OCI-LY3 (cell line): ENCODE data around the gene KYNU.
"Not testable (repeated sequence)": the region's sequence is repeated elsewhere in the genome, so short reads cannot be mapped to it uniquely, and the experiment has no call there.

ENCODE experiments used
- H2AFZ ChIP-seq: fragments of 200-600, 300-600 bp; shearing (Covaris generic); 2 replicates; pipeline ENCODE4 v1.6.0; 2014; ENCODE audit warnings: antibody characterized with exemption, low read depth, low read length
- H3K27ac ChIP-seq: fragments of 200-600, 300-600 bp; sonication (generic); 2 replicates; pipeline ENCODE4 v1.5.1; 2014; ENCODE audit warnings: mild to moderate bottlenecking, low read length, moderate library complexity, mixed read lengths
- H3K27me3 ChIP-seq: fragments of 200-600, 300-600 bp; sonication (generic); 2 replicates; pipeline ENCODE4 v1.6.1; 2014; ENCODE audit warnings: low read depth, low read length, mixed read lengths
- H3K36me3 ChIP-seq: fragments of 200-600, 300-600 bp; sonication (generic); replicated peaks from 2 replicates; pipeline ENCODE3; 2014; ENCODE audit warnings: low read depth, low read length, mixed read lengths
- H3K4me1 ChIP-seq: fragments of 300-600, 200-600 bp; sonication (generic); 2 replicates; pipeline ENCODE4 v1.6.1; 2014; ENCODE audit warnings: low read length, mixed read lengths
- H3K4me2 ChIP-seq: fragments of 200-600, 300-600 bp; sonication (generic); 2 replicates; pipeline ENCODE4 v1.6.1; 2014; ENCODE audit warnings: low read length, mixed read lengths
- H3K4me3 ChIP-seq: fragments of 300-600, 200-600 bp; sonication (generic); 2 replicates; pipeline ENCODE4 v1.5.1; 2014; ENCODE audit warnings: antibody characterized with exemption, mild to moderate bottlenecking, low read length, moderate library complexity
- H3K79me2 ChIP-seq: fragments of 300-600, 200-600 bp; shearing (Covaris generic); 2 replicates; pipeline ENCODE4 v1.6.1; 2014; ENCODE audit warnings: mild to moderate bottlenecking, low read length, mixed read lengths
- H3K9ac ChIP-seq: fragments of 300-600, 200-600 bp; shearing (Covaris generic); 2 replicates; pipeline ENCODE4 v1.6.0; 2014; ENCODE audit warnings: mild to moderate bottlenecking, low read length, moderate library complexity
- H3K9me3 ChIP-seq: fragments of 200-600, 300-600 bp; shearing (Covaris generic); 2 replicates; pipeline ENCODE4 v1.6.1; 2014; ENCODE audit warnings: low read length, mixed read lengths; ENCODE audit not compliant: insufficient read depth
- H4K20me1 ChIP-seq: fragments of 200-600, 300-600 bp; sonication (generic); 2 replicates; pipeline ENCODE4 v1.6.1; 2016; ENCODE audit warnings: low read length, mixed read lengths; ENCODE audit not compliant: insufficient read depth
- EZH2phosphoT487 ChIP-seq: fragments of 200-600 bp; shearing (Covaris generic); IDR thresholded peaks from 2 replicates; pipeline ENCODE4 v1.6.1; 2018; ENCODE audit warnings: antibody characterized with exemption, mixed run types, low read depth
- TF ChIP-seq, protein P1 (sequence below): fragments of 200-600, 300-600 bp; sonication (generic); IDR thresholded peaks from 2 replicates; pipeline ENCODE4 v1.5.1; 2014; ENCODE audit warnings: antibody characterized with exemption, low read length, low read depth

The KYNU gene

DNA sequence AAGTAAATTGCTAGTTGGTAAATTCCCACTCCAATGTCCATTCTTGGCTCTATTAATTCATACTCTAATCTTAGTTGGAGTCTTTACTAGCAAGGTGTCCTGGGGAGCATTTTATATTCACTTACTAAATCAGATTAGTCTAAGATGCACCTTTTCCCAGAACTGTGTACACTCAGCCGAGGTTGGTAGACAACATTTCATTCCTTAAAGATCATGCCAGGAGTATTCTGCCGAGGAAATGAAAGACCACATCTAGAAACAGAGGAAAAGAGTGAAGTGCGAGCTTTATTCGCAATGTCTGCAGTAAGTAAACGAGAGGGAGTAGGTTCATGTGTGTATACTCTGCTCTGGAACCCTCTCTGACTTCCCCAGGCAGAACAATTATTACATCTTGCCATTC is 14.6 kb upstream of the KYNU start:
- no peak overlapping the region for H3K27ac ChIP-seq
- no peaks in the 10 kb centered on the region for H3K79me2 ChIP-seq
- TF ChIP-seq EZH2phosphoT487: no peak
- TF ChIP-seq, protein P1, sequence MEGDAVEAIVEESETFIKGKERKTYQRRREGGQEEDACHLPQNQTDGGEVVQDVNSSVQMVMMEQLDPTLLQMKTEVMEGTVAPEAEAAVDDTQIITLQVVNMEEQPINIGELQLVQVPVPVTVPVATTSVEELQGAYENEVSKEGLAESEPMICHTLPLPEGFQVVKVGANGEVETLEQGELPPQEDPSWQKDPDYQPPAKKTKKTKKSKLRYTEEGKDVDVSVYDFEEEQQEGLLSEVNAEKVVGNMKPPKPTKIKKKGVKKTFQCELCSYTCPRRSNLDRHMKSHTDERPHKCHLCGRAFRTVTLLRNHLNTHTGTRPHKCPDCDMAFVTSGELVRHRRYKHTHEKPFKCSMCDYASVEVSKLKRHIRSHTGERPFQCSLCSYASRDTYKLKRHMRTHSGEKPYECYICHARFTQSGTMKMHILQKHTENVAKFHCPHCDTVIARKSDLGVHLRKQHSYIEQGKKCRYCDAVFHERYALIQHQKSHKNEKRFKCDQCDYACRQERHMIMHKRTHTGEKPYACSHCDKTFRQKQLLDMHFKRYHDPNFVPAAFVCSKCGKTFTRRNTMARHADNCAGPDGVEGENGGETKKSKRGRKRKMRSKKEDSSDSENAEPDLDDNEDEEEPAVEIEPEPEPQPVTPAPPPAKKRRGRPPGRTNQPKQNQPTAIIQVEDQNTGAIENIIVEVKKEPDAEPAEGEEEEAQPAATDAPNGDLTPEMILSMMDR: no peak
- no peak overlapping the region for H3K4me3 ChIP-seq
- H3K27me3 ChIP-seq: no peaks in the 10 kb centered on the region
- no peak overlapping the region for H3K9ac ChIP-seq
- H2AFZ ChIP-seq: no peak overlapping the region
- no peaks in the 10 kb centered on the region for H3K36me3 ChIP-seq
- no peaks in the 10 kb centered on the region for H4K20me1 ChIP-seq
- no peaks in the 10 kb centered on the region for H3K9me3 ChIP-seq
- no peak overlapping the region for H3K4me2 ChIP-seq
- H3K4me1 ChIP-seq: peaks cover 23% of the 10 kb centered on the region

DNA sequence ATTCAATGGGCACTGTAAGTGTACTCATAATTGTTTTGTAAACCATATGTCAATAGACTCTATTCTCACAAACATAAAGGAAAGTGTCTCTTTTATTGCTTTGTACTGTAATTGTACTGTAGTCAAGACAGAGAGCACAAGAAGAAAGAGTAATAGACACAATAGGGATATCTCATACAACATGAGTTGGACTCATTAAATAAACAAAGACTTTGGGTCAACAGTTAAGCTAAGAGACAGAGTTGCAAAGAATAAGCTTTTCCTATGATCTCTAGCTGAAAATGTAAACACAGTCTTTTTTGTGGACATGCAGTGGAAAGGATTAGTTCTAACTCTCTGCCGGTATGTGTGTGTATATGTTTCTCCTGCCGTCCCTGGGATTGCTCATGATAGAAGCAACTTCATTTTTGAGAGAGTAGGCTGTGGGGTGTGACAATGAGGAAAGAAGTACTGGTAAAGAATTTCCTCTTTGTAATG is 13.9 kb upstream of the KYNU start:
- no peaks in the 10 kb centered on the region for H3K27me3 ChIP-seq
- no peaks in the 10 kb centered on the region for H3K36me3 ChIP-seq
- no peak overlapping the region for H3K4me3 ChIP-seq
- H3K9ac ChIP-seq: no peak overlapping the region
- TF ChIP-seq, protein P1: no peak
- TF ChIP-seq EZH2phosphoT487: no peak
- H3K27ac ChIP-seq: no peak overlapping the region
- H4K20me1 ChIP-seq: no peaks in the 10 kb centered on the region
- no peak overlapping the region for H3K4me2 ChIP-seq
- no peak overlapping the region for H2AFZ ChIP-seq
- H3K79me2 ChIP-seq: no peaks in the 10 kb centered on the region
- H3K9me3 ChIP-seq: no peaks in the 10 kb centered on the region
- H3K4me1 ChIP-seq: peaks cover 23% of the 10 kb centered on the region

DNA sequence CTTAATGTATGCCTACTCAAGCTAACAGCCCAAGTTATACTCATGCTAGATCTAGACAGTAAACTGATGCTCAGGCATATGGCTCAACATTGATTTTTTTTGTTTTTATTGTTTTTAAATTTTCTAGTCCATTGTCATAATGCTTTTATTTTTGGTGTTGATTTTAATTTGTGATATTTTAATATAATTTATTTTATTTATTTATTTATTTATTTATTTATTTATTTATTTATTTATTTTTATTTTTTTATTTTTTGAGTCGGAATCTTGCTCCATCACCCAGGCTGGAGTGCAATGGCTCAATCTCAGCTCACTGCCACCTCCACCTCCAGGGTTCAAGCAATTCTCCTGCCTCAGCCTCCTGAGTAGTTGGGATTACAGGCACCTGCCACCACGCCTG is 12.9 kb upstream of the KYNU start:
- H3K9ac ChIP-seq, H3K36me3 ChIP-seq, H3K79me2 ChIP-seq, H3K4me2 ChIP-seq, H3K27ac ChIP-seq, H3K27me3 ChIP-seq, H4K20me1 ChIP-seq, H3K9me3 ChIP-seq, H3K4me3 ChIP-seq, H2AFZ ChIP-seq: not testable (repeated sequence)
- H3K4me1 ChIP-seq: peaks cover 23% of the 10 kb centered on the region

DNA sequence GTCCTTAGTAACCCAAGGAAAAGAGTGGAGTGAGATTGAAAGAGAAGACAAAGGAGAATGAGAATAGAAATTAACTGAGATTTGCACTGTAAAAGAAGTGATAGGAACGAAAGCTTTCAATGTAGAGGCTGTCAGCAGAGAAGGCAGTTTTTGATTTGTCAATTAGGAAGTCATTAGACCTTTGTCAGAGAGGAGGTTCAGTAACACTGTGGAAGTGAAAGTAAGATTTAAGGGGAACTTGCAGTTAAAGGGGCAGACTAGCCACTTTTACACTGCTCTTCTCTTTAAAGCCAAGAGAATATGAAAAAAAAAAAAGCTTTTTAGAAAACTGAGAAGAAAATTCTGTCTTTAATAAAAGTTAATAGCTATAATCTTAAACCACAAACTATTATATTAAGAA is 11.5 kb upstream of the KYNU start:
- no peaks in the 10 kb centered on the region for H3K36me3 ChIP-seq
- peak overlapping the region; percentile 98 for H2AFZ ChIP-seq
- peak overlapping the region; percentile 70 for H3K9ac ChIP-seq
- no peaks in the 10 kb centered on the region for H3K27me3 ChIP-seq
- TF ChIP-seq, protein P1: no peak
- TF ChIP-seq EZH2phosphoT487: no peak
- H3K79me2 ChIP-seq: no peaks in the 10 kb centered on the region
- no peaks in the 10 kb centered on the region for H3K9me3 ChIP-seq
- no peaks in the 10 kb centered on the region for H4K20me1 ChIP-seq
- peak overlapping the region; percentile 78 for H3K27ac ChIP-seq
- H3K4me2 ChIP-seq: peak overlapping the region; percentile 88
- H3K4me1 ChIP-seq: peaks cover 23% of the 10 kb centered on the region
- H3K4me3 ChIP-seq: peak overlapping the region; percentile 71

DNA sequence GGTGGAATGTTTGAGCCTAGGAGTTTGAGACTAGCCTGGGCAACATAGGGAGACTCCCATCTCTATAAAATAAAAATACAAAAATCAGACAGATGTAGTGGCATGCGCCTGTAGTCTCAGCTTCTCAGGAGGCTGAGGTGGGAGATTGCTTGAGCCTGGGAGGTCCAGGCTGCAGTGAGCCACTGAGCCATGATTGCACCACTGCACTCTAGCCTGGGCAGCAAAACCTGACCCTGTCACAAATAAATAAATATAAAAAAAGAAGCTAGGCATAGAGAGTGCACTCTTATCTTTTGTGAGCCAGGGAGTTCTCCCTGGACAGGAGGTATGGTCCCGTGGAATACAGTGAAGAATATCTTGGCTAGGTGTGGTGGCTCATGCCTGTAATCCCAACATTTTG is 11.0 kb upstream of the KYNU start:
- H3K4me3 ChIP-seq: peak overlapping the region; percentile 71
- H3K9ac ChIP-seq: peak overlapping the region; percentile 70
- H3K9me3 ChIP-seq: no peaks in the 10 kb centered on the region
- no peaks in the 10 kb centered on the region for H3K36me3 ChIP-seq
- H3K4me1 ChIP-seq: peaks cover 23% of the 10 kb centered on the region
- no peaks in the 10 kb centered on the region for H3K27me3 ChIP-seq
- no peaks in the 10 kb centered on the region for H3K79me2 ChIP-seq
- TF ChIP-seq, protein P1: no peak
- peak overlapping the region; percentile 78 for H3K27ac ChIP-seq
- H3K4me2 ChIP-seq: peak overlapping the region; percentile 88
- H2AFZ ChIP-seq: peak overlapping the region; percentile 74
- H4K20me1 ChIP-seq: no peaks in the 10 kb centered on the region
